ENCODE data around the gene SEPTIN10.

DNA sequence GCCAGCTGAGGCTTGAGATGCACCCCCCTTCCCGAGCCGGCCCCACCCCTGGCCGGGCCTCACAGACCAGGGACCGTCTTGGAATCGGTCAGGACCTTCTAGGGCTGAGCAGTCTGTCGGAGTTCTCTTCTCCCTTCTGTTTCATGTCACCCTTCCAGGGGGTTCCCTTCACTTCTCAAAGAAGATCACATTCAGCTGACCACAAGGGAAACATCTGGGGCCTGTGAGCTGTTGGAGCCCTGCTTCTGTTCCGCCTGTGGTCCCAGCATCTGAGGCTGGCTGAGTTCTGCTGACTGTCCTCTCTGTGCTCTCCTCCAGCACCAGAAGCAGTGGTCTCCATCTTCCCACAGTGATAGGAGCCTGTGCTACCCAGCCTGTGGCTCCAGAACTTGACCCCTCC, 106.5 kb downstream of the SEPTIN10 start:
- TF ChIP-seq, protein P1, sequence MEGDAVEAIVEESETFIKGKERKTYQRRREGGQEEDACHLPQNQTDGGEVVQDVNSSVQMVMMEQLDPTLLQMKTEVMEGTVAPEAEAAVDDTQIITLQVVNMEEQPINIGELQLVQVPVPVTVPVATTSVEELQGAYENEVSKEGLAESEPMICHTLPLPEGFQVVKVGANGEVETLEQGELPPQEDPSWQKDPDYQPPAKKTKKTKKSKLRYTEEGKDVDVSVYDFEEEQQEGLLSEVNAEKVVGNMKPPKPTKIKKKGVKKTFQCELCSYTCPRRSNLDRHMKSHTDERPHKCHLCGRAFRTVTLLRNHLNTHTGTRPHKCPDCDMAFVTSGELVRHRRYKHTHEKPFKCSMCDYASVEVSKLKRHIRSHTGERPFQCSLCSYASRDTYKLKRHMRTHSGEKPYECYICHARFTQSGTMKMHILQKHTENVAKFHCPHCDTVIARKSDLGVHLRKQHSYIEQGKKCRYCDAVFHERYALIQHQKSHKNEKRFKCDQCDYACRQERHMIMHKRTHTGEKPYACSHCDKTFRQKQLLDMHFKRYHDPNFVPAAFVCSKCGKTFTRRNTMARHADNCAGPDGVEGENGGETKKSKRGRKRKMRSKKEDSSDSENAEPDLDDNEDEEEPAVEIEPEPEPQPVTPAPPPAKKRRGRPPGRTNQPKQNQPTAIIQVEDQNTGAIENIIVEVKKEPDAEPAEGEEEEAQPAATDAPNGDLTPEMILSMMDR (IDR thresholded peaks at IDR 0.05): no peak
- no peak for TF ChIP-seq POLR2AphosphoS5 (IDR thresholded peaks at IDR 0.05; ENCODE audit: low read depth, low read length)
